OCI-LY1 (cell line): ENCODE data around the gene C12orf43.

Experiments
- EZH2 ChIP-seq: fragments of 200-600 bp; sonication (generic), shearing (Covaris generic); IDR thresholded peaks from 2 replicates; pipeline ENCODE4 v1.8.0; 2017; ENCODE audit warnings: borderline replicate concordance, mixed run types, mild to moderate bottlenecking, antibody characterized with exemption, low read length, moderate library complexity, mixed read lengths
- TF ChIP-seq, protein P1 (sequence below): fragments of 200-600 bp; sonication (generic), shearing (Covaris generic); IDR thresholded peaks from 2 replicates; pipeline ENCODE4 v1.5.1; 2017; ENCODE audit warnings: mild to moderate bottlenecking, antibody characterized with exemption, low read length, moderate library complexity, mixed read lengths

DNA sequence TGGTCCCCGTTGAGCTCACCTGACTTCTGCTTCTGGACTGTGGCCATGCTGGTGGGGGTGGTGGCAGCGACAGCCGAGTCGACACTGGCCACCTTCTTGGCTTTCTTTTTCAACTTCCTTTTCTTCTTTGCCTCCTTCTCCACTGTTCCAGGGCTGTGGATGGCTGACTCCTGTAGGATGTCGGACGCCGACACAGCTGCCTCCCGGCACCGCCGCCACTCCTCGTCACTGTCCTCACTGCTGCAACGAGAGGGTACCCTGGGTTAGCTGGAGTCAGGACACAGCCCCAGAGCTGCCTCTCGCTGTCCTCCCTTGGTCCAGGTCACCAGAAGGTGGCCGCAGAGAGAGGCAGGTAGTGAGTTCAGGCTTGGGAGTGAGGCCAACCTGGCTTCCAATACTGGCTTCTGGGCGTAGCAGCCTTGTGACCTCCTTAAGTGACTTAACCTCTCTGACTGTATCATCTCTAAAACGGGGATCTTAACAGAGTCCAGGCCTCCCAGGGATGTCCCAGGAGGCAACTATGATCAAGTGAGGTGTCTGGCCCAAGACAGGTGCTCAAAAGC lies 12.0 kb downstream of the C12orf43 start:
- TF ChIP-seq, protein P1, sequence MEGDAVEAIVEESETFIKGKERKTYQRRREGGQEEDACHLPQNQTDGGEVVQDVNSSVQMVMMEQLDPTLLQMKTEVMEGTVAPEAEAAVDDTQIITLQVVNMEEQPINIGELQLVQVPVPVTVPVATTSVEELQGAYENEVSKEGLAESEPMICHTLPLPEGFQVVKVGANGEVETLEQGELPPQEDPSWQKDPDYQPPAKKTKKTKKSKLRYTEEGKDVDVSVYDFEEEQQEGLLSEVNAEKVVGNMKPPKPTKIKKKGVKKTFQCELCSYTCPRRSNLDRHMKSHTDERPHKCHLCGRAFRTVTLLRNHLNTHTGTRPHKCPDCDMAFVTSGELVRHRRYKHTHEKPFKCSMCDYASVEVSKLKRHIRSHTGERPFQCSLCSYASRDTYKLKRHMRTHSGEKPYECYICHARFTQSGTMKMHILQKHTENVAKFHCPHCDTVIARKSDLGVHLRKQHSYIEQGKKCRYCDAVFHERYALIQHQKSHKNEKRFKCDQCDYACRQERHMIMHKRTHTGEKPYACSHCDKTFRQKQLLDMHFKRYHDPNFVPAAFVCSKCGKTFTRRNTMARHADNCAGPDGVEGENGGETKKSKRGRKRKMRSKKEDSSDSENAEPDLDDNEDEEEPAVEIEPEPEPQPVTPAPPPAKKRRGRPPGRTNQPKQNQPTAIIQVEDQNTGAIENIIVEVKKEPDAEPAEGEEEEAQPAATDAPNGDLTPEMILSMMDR: no peak
- no peak for TF ChIP-seq EZH2
